HCEC 1CT (cell line): ENCODE data around the gene PLEKHH3.
A peak's percentile ranks its signal among the peaks of the same experiment; 100 is the strongest.

Experiments
- DNase-seq: peaks from one replicate; pipeline ENCODE4 v3.0.0-alpha.2; 2017

The PLEKHH3 gene

GRCh38 chr17:42684929-42685556 is 8.2 kb upstream of the PLEKHH3 start:
- DNase-seq = no peak

GRCh38 chr17:42683407-42684034 is 6.7 kb upstream of the PLEKHH3 start:
- DNase-seq = no peak

- peak; percentile 64 for DNase-seq
These were observed 6.1 kb upstream of the PLEKHH3 start for GRCh38 chr17:42682722-42683403.

GRCh38 chr17:42681976-42682721 is 5.4 kb upstream of the PLEKHH3 start, which contains the start of gene CNTNAP1:
TSS of gene CNTNAP1 (plus strand) at chr17:42682531. CDS start at chr17:42682830, 299 bp downstream.
- peak; percentile 58 for DNase-seq

GRCh38 chr17:42680331-42680808 is 3.6 kb upstream of the PLEKHH3 start:
- no peak for DNase-seq

GRCh38 chr17:42679492-42680330 is 2.9 kb upstream of the PLEKHH3 start:
- DNase-seq = peak; percentile 76

GRCh38 chr17:42678951-42679491 is 2.2 kb upstream of the PLEKHH3 start:
- DNase-seq = peak; percentile 53

- peak; percentile 90 for DNase-seq
These were observed 1.4 kb upstream of the PLEKHH3 start for GRCh38 chr17:42677921-42678781.

GRCh38 chr17:42677012-42677857 is 441 bp upstream of the PLEKHH3 start:
- DNase-seq = peak; percentile 100

GRCh38 chr17:42675965-42676423 is 800 bp downstream of the PLEKHH3 start:
- DNase-seq = peak; percentile 27

- DNase-seq = no peak
These were observed 1.3 kb downstream of the PLEKHH3 start for GRCh38 chr17:42675348-42675964.

- no peak for DNase-seq
These were observed 1.9 kb downstream of the PLEKHH3 start for GRCh38 chr17:42674755-42675347.

- DNase-seq = peak; percentile 61
These were observed 2.7 kb downstream of the PLEKHH3 start for GRCh38 chr17:42673885-42674754.

GRCh38 chr17:42673266-42673884 is 3.4 kb downstream of the PLEKHH3 start:
- no peak for DNase-seq

GRCh38 chr17:42672038-42672437 is 4.8 kb downstream of the PLEKHH3 start:
- DNase-seq = no peak

- DNase-seq = no peak
These were observed 5.8 kb downstream of the PLEKHH3 start for GRCh38 chr17:42670789-42671657.
